AG04449 (cell line): ENCODE results near the gene MVK.

Experiments used
- CTCF ChIA-PET: fragments of 350-600 bp; formaldehyde crosslinking; extraction: SDS; loops from one replicate; lab custom pipeline; 2021; ENCODE audit warnings: antibody characterized with exemption; lab: Yijun Ruan, JAX
- POLR2A ChIA-PET: fragments of 400-600, 350-600 bp; formaldehyde crosslinking; extraction: SDS; loops from one replicate; lab custom pipeline; 2020; ENCODE audit warnings: antibody characterized with exemption, inconsistent platforms; lab: Yijun Ruan, JAX
- DNase-seq: peaks from one replicate; pipeline ENCODE4 v3.0.0-alpha.2; 2010; ENCODE audit warnings: low read depth, low spot score
- H3K4me3 ChIP-seq: 2 replicates; pipeline ENCODE4 v1.5.1; 2011; ENCODE audit warnings: low read depth, mild to moderate bottlenecking, control low read depth, low read length
- TF ChIP-seq, protein P1 (sequence below): IDR thresholded peaks from one replicate; pipeline ENCODE4 v1.5.1; 2011; ENCODE audit warnings: mild to moderate bottlenecking, moderate library complexity, low read length, control low read depth, inconsistent platforms; ENCODE audit not compliant: insufficient read depth; ENCODE audit errors: missing control alignments

MVK gene

DNA sequence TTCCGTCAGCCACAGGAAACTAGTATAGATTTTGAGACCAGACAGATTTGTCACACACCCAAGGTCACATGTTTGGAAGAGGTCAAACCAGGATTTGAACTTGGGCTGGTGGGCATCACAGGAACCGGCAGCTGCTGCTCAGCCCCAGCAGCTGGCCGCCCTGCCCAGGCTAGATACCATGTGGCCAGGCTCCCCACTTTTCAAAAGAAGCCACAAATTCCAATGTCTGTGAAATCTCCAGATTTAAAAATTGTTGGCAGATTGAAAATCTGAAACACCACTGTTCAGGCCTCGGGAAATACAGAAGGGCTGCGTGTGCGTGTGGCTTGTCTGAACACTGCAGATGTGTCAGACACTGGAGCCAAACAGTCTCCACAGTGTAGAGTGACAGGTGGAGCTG lies 30.7 kb upstream of the MVK start:
- CTCF ChIA-PET = interaction anchor here (1.0 to 1.1 kb wide), 2 partner anchors 110 to 115 kb away, joined by 3 read pairs; no protein-coding TSS in a partner anchor
- H3K4me3 ChIP-seq = no peak overlapping the region
- TF ChIP-seq, protein P1, sequence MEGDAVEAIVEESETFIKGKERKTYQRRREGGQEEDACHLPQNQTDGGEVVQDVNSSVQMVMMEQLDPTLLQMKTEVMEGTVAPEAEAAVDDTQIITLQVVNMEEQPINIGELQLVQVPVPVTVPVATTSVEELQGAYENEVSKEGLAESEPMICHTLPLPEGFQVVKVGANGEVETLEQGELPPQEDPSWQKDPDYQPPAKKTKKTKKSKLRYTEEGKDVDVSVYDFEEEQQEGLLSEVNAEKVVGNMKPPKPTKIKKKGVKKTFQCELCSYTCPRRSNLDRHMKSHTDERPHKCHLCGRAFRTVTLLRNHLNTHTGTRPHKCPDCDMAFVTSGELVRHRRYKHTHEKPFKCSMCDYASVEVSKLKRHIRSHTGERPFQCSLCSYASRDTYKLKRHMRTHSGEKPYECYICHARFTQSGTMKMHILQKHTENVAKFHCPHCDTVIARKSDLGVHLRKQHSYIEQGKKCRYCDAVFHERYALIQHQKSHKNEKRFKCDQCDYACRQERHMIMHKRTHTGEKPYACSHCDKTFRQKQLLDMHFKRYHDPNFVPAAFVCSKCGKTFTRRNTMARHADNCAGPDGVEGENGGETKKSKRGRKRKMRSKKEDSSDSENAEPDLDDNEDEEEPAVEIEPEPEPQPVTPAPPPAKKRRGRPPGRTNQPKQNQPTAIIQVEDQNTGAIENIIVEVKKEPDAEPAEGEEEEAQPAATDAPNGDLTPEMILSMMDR = no peak
- DNase-seq = no peak
- POLR2A ChIA-PET = no interaction called here

DNA sequence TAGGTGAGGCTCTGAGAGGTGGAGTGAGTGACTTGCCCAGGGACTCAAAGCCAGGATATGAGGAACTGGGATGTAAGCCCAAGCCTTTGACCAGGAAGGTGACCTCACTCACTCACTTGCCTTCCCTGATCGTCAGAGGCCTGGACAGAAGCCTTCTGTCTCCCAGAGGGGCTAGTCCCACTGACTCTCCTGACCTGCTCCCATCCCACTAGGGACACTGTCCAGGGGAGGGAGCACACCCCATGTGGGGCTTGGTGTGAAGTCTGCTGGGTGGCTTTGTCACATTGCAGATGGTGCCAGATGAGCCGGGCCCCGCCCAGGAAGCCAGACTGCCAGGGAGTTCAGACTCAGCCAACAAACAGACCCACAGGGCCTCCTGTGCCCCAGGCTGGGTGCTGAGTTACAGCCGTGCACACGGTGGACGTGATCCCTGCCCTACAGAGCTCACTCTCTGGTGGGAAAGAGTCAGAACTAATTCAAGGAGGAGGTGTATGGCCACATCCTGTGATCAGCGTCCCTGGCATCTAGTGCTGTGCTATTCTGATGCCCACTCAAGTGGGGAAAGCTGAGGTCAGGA lies 28.6 kb upstream of the MVK start:
- ChIA-PET CTCF (interaction anchor here (1.1 to 1.2 kb wide), 2 partner anchors 26 to 260 kb away, joined by 3 to 6 read pairs; no protein-coding TSS in a partner anchor), POLR2A (interaction anchor here (0.6 kb wide), 1 partner anchor 1029 kb away, joined by 3 read pairs; no protein-coding TSS in a partner anchor)

DNA sequence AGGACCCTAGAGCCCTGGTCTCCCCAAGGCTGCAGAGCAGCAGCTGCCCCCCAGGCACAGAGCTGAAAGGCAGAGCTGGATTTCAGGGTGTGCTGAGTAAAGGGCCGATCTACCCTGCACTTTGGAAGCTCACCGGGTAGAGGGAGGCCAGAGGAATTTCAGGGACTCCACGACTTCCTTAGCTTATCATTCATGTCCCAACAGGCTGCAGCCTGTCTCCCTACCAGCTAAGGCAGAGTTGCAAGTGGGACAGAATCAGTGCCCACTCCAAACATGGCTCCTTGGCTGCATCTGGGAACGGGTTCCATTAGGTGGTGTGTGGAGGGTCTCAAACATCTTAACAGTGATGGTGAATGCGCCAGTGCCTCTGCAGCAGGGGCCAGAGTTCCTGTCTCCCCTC lies 27.8 kb upstream of the MVK start:
- TF ChIP-seq, protein P1 = no peak
- no peak overlapping the region for H3K4me3 ChIP-seq
- ChIA-PET CTCF (interaction anchor here (1.1 to 1.2 kb wide), 2 partner anchors 26 to 260 kb away, joined by 3 to 6 read pairs; no protein-coding TSS in a partner anchor), POLR2A (interaction anchor here (0.6 kb wide), 1 partner anchor 1030 kb away, joined by 3 read pairs; no protein-coding TSS in a partner anchor)
- DNase-seq = no peak

More for the DNA sequence above, 28.6 kb upstream of the MVK start:
- TF ChIP-seq, protein P1 = no peak
- H3K4me3 ChIP-seq = no peak overlapping the region
- DNase-seq = no peak

DNA sequence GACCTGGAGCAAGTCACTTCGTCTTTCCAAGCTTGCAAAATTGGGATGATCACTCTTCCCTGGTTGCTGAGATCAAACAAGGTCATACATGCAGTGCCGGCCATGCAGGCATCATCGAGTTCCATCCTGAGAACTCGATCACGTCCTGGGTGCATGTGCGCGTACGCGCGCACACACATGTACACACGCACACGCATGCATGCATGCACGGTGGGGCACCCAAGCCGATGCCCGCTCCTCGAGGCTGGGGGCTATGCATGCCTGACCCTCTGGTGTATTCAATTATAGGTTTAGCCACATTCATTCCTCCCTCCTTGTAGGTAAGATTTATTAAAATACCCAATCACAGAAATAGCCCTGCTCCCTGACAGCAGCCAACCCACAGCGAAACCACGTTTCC lies 26.3 kb upstream of the MVK start:
- no peak overlapping the region for H3K4me3 ChIP-seq
- CTCF ChIA-PET = interaction anchor here (0.8 kb wide), 1 partner anchor 50 kb away, joined by 3 read pairs; no protein-coding TSS in a partner anchor
- POLR2A ChIA-PET = no interaction called here
- DNase-seq = no peak
- TF ChIP-seq, protein P1 = no peak

DNA sequence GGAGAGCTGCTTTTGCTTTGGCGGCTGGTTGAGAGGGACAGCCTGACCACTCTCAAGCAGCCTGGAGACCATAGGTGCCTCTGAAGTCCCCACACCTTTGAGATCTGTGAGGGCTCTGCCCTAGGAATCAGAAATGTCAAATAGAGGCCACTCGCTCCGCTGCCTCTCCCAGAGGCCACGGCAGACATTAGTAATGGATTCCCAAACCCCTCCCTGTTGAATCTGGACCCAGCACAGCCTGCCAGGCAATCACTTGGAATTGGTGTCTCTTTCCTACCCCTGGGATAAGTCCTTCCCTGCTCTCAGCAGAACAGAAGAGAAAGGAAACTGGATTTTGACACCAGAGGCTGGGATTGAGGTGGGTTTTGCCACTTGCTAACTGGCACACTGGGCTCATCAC lies 25.3 kb upstream of the MVK start:
- DNase-seq = no peak
- ChIA-PET POLR2A (no interaction called here), CTCF (interaction anchor here (0.8 to 2.2 kb wide), 3 partner anchors 49 to 213 kb away, joined by 3 to 6 read pairs (median 3); no protein-coding TSS in a partner anchor)
- TF ChIP-seq, protein P1 = no peak
- no peak overlapping the region for H3K4me3 ChIP-seq

DNA sequence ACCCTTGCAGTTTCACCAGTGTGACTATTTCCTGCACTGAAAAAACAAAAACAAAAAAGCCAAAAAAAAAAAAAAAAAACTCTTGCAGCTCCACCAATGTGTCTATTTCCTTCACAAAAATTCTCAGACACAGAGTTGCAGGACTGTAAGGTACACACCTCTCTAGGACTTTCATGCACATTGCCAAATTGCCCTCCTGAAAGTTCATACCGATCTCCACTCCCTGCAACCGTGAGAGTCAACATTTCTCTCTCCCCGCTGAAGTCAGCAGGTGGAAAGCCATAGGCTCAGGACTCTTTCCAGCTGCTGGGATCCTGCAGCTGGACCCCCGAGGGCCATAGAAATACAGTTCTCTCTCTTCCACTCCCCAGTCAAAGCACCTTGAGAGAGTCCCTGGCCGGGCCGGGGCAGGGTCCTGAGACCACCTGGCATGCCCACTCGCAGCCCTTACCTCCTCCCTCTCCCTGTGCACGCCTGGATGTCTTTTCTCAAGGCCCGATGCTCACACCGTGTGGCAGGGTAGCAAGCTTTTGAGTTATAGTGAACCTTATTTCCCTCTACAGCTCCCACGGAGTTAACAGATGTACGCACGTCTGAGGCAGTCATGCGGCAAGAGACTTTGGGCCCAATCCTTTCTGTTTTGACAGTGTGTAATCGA lies 23.9 kb upstream of the MVK start:
- H3K4me3 ChIP-seq = no peak overlapping the region
- POLR2A ChIA-PET = no interaction called here
- CTCF ChIA-PET = interaction anchor here (2.2 kb wide), 1 partner anchor 48 kb away, joined by 6 read pairs; no protein-coding TSS in a partner anchor
- TF ChIP-seq, protein P1 = no peak
- DNase-seq = no peak
